HG03439 (cell line): ENCODE data around the gene PVR.
"Not testable (repeated sequence)": the region's sequence is repeated elsewhere in the genome, so short reads cannot be mapped to it uniquely, and the experiment has no call there.

Experiments
- ATAC-seq: cut with Tn5 transposase; IDR thresholded peaks from one replicate; pipeline ENCODE4 v1.9.1; 2021; ENCODE audit warnings: mild to moderate bottlenecking, moderate library complexity; ENCODE audit not compliant: unreplicated experiment

The PVR gene

DNA sequence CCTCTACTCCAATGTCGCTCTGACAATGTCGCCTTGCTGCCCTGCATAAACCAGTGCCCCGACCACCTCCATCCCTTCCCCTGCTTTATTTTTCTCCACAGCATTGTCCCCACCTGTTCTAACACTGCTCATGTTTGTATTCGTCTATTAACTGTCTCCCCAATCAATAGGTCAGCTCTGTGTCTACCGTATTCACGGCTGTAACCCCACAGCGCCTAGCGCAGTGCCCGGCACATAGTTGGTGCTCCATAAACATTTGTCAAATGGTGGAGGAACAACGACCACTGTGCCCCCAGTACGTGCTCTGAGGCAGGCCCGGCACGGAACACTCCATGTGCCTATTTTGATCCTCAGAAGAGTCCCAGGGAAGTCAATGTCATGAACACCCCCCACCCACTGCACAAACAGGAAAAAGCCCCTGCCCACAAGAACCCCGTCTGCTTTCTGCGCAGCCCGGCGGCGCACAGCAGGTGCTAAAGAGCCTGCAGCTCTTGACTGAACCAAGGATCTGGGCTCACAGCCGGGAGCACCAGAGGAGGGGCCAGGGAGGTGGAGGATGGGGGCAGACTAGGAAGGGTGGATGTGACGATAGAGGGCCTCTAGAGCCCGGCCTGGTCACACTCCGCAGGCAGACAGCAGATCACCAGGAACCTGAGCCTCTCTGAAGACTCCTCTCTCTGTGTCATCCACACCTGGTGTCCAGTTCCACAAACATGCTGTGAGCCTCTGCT, 53.4 kb downstream of the PVR start:
- ATAC-seq: no peak

DNA sequence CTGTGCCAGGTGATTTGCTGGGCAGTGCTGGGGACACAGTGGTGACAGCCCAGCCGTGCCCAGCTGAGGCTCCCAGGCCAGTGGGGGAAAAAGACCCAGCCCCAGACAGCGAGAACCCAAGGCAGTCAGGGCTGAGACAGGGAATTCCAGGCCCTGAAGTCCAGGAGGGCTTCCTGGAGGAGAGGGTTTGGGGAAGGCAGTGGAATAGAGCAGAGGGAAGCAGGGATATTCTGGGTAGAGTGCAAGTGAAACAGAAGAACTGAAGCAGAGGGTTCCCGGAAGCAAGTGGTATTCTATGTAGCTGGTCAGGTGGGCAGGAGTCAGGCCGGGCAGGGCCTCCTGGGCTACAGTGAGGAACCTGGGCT, 53.9 kb downstream of the PVR start:
- ATAC-seq: no peak

DNA sequence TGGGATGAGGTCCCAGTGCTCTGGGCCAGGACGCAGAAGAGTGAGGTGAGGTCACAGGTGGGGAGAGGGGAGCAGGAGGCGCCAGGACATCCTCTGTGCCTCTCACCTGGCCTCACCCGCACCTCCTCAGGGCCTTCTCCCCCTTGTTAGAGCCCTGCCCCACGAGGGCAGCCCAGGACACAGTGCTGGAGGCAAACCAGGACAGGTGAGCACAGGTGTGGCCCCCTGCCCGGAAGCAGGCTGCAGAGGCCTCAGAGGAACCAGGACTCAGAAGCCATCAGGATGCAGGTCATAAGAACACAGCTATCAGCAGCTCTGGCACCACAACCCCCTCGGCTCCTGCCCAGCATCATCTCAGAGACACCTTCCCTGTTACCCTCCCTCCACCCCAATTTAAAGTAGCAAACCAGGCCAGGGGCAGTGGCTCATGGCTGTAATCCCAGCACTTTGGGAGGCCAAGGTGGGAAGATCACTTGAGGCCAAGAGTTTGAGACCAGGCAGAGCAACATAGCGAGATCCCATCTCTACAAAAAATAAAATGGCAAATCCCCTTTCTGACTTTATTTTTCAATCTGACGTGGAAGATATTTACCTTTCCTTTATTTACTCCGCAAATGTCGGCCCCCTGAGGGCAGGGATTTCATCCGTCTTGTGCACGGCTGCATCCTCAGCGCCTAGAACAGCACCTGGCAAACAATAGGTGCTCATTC, 54.9 kb downstream of the PVR start, which contains the start of gene CEACAM16:
Gene CEACAM16, plus strand, starts transcription at position 660 of the 710 bp plus-strand sequence. CDS start 2,306 bp downstream, outside the sequence.
- no peak for ATAC-seq

DNA sequence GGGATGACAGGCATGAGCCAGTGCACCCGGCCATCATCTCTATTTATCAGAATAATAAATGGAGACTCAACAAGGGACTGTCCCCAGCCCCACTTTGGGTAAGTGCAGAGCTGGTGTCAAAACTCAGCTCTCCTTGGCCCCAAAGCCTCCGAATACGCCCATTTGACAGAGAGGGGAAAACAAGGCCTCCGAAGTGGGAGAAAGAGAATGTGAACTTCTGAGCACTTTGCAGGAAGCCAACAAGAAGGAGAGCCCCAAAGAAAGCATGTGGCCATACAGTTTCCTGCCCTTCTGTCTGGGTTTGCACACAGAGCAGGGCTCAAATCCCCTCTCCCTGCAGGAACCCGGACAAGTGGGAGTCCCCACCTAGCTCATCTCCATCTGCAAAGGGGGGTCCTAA, 56.8 kb downstream of the PVR start:
- ATAC-seq: no peak

DNA sequence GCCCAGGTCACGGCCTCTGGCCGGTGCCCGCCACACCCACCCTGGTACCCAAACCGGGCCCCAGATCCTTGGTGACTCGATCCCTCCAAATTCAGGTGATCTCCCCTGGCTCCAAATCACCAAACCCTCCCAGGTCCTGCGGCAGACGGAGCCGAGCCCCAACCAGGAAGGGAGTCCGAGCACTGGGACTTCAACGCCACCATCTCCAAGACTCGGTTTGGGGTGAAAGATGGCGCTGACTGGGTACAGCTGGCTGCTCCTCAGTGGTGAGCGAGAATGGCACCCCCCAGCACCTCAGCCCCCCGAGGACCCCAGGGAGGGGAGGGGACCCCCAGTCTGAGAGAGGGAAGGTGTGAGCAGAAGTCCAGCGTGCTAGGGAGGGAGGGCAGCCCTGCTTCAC, 57.5 kb downstream of the PVR start:
- ATAC-seq: no peak

DNA sequence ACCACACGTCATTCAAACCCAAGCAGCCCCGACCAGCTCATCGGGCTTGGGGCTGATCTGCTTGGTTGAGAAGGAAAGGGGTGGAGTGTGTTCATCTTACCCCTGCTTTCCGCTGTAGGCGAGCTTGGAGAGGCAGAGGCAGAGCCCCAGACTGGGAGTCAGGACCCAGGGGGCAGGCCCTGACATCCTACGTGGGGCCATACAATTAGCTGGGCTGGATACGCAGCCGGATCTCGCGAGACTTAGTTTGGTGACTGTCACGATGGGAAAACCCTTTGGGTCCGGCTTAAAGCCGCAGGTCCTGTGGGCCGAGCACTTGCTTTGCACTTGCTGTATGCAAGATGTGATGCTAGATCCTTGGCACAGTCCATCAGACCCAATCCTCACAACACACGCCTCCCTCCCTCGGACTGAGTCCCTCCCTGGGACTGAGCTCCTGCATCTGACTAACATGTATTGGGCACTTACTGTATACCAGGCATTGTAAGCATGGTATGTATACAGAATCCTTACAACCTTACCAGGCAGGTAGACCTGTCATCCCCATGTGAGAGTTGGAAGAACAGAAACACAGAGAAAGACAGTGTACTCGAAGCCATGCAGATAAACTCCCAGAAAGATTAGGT, 59.0 kb downstream of the PVR start:
- no peak for ATAC-seq

DNA sequence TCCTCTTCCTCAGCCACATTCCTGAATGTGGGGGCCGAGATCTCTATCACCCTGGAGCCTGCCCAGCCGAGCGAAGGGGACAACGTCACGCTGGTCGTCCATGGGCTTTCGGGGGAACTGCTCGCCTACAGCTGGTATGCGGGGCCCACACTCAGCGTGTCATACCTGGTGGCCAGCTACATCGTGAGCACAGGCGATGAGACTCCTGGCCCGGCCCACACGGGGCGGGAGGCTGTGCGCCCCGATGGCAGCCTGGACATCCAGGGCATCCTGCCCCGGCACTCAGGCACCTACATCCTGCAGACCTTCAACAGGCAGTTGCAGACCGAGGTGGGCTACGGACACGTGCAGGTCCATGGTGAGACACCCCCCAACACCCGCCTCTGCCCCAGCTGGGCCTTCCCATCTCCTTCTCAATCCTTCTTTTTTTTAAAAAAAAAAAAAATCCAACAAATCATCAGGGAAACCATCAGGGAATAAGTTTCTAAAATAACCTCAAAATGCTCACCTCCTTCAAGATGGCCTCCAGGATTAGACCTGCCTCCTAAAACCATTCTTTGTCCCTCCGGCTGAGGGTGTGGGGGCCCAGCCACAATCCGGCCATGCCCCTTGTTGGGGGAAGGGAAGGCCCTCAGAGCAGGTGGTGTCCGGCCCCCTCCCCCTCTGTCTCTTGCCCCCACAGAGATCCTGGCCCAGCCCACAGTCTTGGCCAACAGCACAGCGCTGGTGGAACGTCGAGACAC, 59.8 kb downstream of the PVR start:
- ATAC-seq: no peak

DNA sequence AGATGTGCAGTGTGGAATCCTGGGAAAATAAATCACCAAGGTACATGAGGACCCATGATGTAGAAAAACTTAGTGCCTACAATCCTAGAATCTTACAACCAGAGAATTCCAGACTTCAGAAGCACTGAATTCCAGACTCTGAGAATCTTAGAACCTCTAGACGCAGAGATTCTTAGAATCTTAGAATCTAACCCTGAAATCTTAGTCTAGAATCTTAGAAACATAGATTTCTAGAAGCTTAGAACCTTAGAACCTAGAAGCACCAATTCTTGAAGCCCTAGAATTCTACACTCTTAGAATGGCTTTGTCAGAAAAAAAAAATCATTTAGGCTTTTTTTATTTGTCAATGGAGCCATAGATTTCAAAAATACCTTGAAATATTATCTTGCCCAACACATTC, 61.3 kb downstream of the PVR start:
- ATAC-seq: no peak

DNA sequence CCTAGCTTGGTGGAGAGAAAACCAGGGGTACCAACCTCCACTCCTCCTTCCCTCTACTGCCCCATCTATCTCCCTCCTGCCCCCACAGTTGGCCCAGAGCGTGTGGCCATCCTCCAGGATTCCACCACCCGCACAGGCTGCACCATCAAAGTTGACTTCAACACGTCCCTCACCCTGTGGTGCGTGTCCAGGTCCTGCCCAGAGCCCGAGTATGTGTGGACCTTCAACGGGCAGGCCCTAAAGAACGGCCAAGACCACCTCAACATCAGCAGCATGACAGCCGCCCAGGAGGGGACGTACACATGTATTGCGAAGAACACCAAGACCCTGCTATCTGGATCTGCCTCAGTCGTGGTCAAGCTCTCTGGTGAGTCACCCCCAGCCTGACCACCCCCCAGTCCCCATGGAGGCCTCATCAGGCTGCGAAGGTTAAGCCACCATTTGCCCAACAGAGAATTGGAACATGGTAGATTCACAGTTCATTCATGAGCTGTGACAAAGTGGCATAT, 61.8 kb downstream of the PVR start:
- ATAC-seq: no peak

DNA sequence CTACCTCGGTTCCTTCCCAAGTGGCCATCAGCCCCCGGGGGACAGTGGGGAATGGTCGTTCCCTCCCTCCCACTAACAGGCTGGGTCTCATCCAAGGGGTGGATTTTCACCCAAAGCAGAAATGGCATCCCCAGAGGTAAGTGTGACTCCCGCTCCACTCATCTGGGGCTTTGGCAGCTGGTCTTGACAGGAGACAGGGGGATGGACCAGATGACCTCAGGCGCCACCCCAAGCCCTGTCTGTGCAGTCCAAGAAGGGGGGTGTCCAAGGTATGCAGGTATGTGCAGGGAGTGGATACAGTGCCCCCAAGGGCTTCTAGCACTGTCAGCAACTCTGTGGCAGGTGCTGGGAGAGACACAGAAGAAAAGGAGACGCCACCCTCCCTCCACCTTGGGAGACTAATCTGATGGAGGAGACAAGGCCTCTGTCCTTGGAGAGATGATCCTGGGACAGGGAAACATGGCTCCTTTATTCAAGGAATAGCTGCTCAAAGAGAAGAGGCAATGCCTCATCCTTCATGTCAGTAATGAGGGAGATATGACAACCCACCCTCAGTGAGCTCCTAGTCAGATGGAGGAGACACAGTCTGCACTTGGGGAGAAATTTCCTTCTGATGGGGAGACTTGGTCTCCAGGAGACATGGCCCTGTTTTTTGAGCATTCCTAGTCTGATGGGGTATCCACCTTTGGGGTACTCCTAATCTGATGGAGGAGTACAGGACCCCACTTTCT, 63.0 kb downstream of the PVR start:
- no peak for ATAC-seq

DNA sequence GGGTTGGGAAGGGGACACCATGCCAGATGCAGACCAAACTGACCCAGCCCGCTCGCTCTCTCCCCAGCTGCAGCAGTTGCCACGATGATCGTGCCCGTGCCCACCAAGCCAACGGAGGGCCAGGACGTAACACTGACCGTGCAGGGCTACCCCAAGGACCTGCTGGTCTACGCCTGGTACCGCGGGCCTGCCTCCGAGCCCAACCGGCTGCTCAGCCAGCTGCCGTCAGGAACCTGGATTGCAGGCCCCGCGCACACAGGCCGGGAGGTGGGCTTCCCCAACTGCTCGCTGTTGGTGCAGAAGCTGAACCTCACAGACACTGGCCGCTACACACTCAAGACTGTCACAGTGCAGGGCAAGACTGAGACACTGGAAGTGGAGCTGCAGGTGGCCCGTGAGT, 64.1 kb downstream of the PVR start:
- no peak for ATAC-seq

DNA sequence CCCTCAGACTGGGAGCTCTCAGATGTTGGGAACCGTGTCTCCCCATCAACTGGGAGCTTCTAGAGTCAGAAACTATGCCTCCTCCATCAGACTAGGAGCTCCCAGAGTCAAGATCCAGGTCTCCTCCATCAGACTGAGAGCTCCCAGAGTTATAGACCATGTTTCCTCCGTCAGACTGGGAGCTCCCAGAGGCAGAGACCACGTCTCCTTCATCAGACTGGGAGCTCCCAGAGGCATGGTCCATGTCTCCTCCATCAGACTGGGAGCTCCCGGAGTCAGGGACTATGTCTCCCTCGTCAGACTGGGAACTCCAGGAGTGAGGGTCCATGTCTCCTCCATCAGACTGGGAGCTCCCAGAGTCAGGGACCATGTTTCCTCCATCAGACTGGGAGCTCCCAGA, 65.2 kb downstream of the PVR start:
- ATAC-seq: no peak

DNA sequence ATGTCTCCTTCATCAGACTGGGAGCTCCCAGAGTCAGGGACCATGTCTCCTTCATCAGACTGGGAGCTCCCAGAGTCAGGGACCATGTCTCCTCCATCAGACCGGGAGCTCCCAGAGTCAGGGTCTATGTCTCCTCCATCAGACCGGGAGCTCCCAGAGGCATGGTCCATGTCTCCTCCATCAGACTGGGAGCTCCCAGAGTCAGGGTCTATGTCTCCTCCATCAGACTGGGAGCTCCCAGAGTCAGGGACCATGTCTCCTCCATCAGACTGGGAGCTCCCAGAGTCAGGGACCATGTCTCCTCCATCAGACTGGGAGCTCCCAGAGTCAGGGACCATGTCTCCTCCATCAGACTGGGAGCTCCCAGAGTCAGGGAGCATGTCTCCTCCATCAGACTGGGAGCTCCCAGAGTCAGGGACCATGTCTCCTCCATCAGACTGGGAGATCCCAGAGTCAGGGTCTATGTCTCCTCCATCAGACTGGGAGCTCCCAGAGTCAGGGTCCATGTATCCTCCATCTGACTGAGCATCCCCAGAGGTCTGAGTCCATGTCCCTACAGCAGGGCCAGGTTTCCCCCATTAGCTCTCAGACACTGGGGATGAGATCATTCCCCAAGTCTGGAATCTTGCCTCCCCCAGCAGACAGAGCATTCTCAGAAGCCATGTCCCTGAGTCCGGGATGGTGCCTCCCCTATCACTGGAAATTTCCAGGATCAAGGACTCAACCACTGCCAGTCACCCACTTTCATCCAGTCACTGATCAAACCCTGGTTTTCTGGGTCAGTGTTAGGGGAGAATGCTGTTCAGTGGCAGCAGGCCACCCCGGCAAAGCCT, 65.9 kb downstream of the PVR start:
- ATAC-seq: not testable (repeated sequence)

DNA sequence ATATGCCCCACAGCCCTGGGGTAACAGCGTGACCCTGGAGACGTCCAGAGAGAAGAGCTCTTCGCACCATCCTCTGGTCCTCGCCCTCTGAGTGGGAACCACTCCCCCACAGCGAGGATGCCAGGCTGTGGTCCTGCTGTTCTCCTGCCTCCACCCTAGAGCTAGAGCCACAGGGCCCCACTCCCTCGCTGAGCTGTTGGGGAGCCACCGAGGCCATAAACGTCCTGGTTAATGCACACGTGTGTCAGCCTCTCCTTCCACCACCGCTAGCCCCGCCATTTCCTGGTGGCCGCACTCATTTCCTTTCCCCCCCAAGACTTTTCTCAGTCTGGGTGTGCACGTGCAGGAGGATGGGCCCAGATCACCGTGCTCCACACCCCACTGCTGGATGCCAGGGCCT, 66.8 kb downstream of the PVR start:
- ATAC-seq: no peak

DNA sequence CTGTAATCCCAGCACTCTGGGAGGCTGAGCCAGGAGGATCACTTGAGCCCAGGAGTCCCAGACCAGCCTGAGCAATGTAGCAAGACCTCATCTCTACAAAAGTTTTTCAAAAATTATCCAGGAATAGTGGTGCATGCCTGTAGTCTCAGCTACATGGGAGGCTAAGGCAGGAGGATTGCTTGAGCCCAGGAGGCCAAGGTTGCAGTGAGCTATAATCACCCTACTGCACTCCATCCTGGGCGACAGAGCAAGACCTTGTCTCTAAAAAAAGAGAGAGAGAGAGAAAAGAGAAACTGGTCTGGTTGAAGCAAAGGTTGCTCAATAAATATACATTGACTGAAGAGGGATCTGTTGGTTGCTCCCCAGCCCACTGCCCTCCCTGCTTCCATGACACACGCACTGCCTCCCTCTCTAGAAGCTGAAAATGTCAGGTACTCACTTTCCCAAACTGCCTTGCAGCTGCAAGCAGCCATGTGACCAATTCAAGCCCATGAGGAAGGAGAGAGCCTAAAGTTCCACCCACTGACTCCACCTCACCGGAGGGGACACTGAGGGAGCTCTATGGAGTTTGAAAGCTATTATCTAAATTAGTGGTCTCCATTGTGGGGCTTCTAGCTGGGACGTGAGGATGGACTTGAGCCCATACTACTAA, 69.3 kb downstream of the PVR start:
- ATAC-seq: no peak
